ENCODE data around the gene SERGEF.

DNA sequence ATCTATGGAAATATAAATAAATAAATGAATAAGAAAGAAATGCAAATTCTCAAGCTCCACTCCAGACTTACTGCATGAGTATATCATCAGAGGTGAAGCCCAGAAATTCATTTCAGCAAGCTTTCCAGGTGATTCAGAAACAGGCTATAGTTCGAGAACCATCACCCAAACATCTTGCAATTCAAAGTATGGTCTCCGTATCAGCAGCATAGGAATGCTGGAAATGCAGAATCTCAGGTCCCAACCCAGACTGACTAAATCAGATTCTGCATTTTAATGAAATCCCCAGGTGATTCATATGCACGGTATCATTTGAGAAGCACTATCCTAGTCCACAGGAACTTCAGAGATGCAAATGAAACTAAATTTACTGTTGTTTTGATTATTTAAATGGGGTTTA is 95.3 kb downstream of the SERGEF start:
- TF ChIP-seq SUZ12 (IDR thresholded peaks at IDR 0.05; ENCODE audit: extremely low read depth, insufficient read depth, insufficient read length) (no peak), YY1 (IDR thresholded peaks at IDR 0.05; ENCODE audit: insufficient read depth, insufficient read length) (no peak)

Measured in NT2/D1 (cell line).